ENCODE measurements around the gene MTRF1. TPM values are rescaled to one million over a fixed set of nuclear protein-coding genes. Genes with fewer than 3 reads are reported as not detected.

Gene MTRF1
- total RNA-seq, 1 experiment from 2014 or later = 11.4 TPM

- ChIA-PET POLR2A (no interaction called here), RAD21 (ENCODE audit: low non-redundant PET in 1 of 2, low total read pairs in 2 of 2, uncharacterized antibody in 2 of 2, unreplicated experiment in 2 of 2) (no interaction called here), CTCF (no interaction called here)
- DNase-seq (ENCODE audit: low read depth, low spot score) = no peak
- TF ChIP-seq ZFX (IDR thresholded peaks at IDR 0.05) = no peak
- Histone ChIP-seq H4K20me1 (ENCODE audit: insufficient read depth) (no peaks in the 10 kb centered on the region), H3K4me1 (ENCODE audit: control insufficient read depth in 1 of 2, insufficient read depth in 2 of 2, low read length in 2 of 2) (peaks cover 4 to 18% of the 10 kb centered on the region in 2 experiments; a peak in 3 of 4 replicates), H3K27me3 (ENCODE audit: insufficient read depth, low read length) (no peaks in the 10 kb centered on the region), H3K9ac (ENCODE audit: low read length) (no peak overlapping the region), H3K4me2 (ENCODE audit: low read length) (no peak overlapping the region), H3K36me3 (ENCODE audit: control insufficient read depth in 1 of 2, insufficient read depth in 2 of 2, low read length in 2 of 2) (no peaks in the 10 kb centered on the region), H3K9me2 (ENCODE audit: insufficient read depth) (no peaks in the 10 kb centered on the region), H3K27ac (ENCODE audit: low read depth, low read length) (no peak overlapping the region), H2AFZ (ENCODE audit: low read depth, low read length, poor library complexity, severe bottlenecking) (no peak overlapping the region), H3K4me3 (replicated peaks in 1 of 2; ENCODE audit: low read depth in 1 of 2, low read length in 2 of 2) (no peak overlapping the region), H3K9me3 (ENCODE audit: control insufficient read depth in 1 of 2, insufficient read depth in 1 of 2, low read depth in 1 of 2, low read length in 2 of 2) (no peaks in the 10 kb centered on the region), H3K79me2 (ENCODE audit: insufficient read depth, low read length) (no peaks in the 10 kb centered on the region)
- no TSS peak for BruUV-seq (replicated peaks)
- intact Hi-C loops (cut with micrococcal nuclease) = no loop called here
- ATAC-seq = no peak
Measured at GRCh38 chr13:41286370-41286769, 23.0 kb upstream of the MTRF1 start.

DNA sequence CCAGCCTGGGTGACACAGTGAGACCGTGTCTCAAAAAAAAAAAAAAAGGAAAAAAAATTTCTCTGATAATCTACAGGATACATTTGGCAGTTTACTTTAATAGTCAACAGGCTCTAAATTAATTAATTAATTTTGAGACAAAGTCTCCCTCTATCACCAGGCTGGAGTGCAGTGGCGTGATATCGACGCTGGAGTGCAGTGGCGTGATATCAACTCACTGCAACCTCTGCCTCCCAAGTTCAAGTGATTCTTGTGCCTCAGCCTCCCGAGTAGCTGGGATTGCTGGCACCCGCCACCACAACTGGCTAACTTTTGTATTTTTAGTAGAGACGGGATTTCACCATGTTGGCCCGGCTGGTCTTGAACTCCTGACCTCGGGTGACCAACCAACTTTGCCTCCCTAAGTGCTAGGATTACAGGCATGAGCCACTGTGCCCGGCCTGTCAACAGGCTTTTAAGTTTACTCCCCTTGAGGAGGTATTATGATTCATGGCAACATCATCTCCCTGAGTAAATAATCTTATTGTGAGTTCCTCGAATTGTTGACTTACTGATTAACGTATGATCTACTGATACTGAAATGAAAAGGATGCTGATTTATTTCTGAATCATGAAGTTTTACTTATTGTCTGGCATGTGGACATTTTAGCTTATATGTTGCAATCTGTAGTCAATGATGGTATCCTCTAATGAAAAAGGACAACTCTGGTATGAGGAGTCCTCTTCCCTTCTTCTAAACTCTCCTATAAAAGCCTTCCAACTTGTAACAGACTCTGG, 21.3 kb upstream of the MTRF1 start:
- no peak overlapping the region for H3K9ac ChIP-seq (ENCODE audit: low read length)
- no peaks in the 10 kb centered on the region for H4K20me1 ChIP-seq (ENCODE audit: insufficient read depth)
- intact Hi-C loops (cut with micrococcal nuclease) = no loop called here
- POLR2A ChIA-PET = no interaction called here
- H3K27ac ChIP-seq (ENCODE audit: low read depth, low read length) = no peak overlapping the region
- peak; percentile 48 for DNase-seq (ENCODE audit: low read depth, low spot score)
- H3K27me3 ChIP-seq (ENCODE audit: insufficient read depth, low read length) = no peaks in the 10 kb centered on the region
- CTCF ChIA-PET = no interaction called here
- no peaks in the 10 kb centered on the region for H3K9me2 ChIP-seq (ENCODE audit: insufficient read depth)
- peak; percentile 83 for ATAC-seq
- no peaks in the 10 kb centered on the region for H3K79me2 ChIP-seq (ENCODE audit: insufficient read depth, low read length)
- no peaks in the 10 kb centered on the region for H3K36me3 ChIP-seq (ENCODE audit: control insufficient read depth in 1 of 2, insufficient read depth in 2 of 2, low read length in 2 of 2)
- BruUV-seq (replicated peaks) = no TSS peak
- peaks cover 4 to 18% of the 10 kb centered on the region in 2 experiments; a peak in 3 of 4 replicates for H3K4me1 ChIP-seq (ENCODE audit: control insufficient read depth in 1 of 2, insufficient read depth in 2 of 2, low read length in 2 of 2)
- no peak overlapping the region for H2AFZ ChIP-seq (ENCODE audit: low read depth, low read length, poor library complexity, severe bottlenecking)
- RAD21 ChIA-PET (ENCODE audit: low non-redundant PET in 1 of 2, low total read pairs in 2 of 2, uncharacterized antibody in 2 of 2, unreplicated experiment in 2 of 2) = interaction anchor here in 1 of 2 experiments (0.7 kb wide), 1 partner anchor 990 kb away, joined by 4 read pairs; no protein-coding TSS in a partner anchor
- H3K4me2 ChIP-seq (ENCODE audit: low read length) = peak overlapping the region; percentile 56
- no peaks in the 10 kb centered on the region for H3K9me3 ChIP-seq (ENCODE audit: control insufficient read depth in 1 of 2, insufficient read depth in 1 of 2, low read depth in 1 of 2, low read length in 2 of 2)
- H3K4me3 ChIP-seq (replicated peaks in 1 of 2; ENCODE audit: low read depth in 1 of 2, low read length in 2 of 2) = no peak overlapping the region
- TF ChIP-seq ZFX (IDR thresholded peaks at IDR 0.05) (no peak), EZH2phosphoT487 (IDR thresholded peaks at IDR 0.05; ENCODE audit: borderline replicate concordance) (no peak), POLR2AphosphoS5 (IDR thresholded peaks at IDR 0.05; ENCODE audit: low read depth, low read length) (no peak), ATF3 (IDR thresholded peaks at IDR 0.05) (no peak), YY1 (IDR thresholded peaks at IDR 0.05; ENCODE audit: extremely low read depth, insufficient replicate concordance, low read depth, low read length) (no peak), ZNF274 (IDR thresholded peaks at IDR 0.05; ENCODE audit: low read depth, low read length) (no peak), CBX3 (IDR thresholded peaks at IDR 0.05; ENCODE audit: low read depth) (peak; percentile 56; the same call in 1 of the 2 replicates), ELF1 (IDR thresholded peaks at IDR 0.05; ENCODE audit: borderline replicate concordance, low read depth) (no peak), SP1 (IDR thresholded peaks at IDR 0.05; ENCODE audit: low read depth) (peak; percentile 57), EGR1 (IDR thresholded peaks at IDR 0.05; ENCODE audit: low read depth) (no peak), RAD21 (IDR thresholded peaks at IDR 0.05; ENCODE audit: low read depth) (no peak), CTCF (IDR thresholded peaks at IDR 0.05 in 2 of 3, conservative IDR thresholded peaks at IDR 0.05 in 1 of 3; ENCODE audit: borderline replicate concordance in 1 of 3, insufficient read depth in 1 of 3, low read depth in 2 of 3, low read length in 2 of 3) (no peak)
- TF ChIP-seq, protein P1, sequence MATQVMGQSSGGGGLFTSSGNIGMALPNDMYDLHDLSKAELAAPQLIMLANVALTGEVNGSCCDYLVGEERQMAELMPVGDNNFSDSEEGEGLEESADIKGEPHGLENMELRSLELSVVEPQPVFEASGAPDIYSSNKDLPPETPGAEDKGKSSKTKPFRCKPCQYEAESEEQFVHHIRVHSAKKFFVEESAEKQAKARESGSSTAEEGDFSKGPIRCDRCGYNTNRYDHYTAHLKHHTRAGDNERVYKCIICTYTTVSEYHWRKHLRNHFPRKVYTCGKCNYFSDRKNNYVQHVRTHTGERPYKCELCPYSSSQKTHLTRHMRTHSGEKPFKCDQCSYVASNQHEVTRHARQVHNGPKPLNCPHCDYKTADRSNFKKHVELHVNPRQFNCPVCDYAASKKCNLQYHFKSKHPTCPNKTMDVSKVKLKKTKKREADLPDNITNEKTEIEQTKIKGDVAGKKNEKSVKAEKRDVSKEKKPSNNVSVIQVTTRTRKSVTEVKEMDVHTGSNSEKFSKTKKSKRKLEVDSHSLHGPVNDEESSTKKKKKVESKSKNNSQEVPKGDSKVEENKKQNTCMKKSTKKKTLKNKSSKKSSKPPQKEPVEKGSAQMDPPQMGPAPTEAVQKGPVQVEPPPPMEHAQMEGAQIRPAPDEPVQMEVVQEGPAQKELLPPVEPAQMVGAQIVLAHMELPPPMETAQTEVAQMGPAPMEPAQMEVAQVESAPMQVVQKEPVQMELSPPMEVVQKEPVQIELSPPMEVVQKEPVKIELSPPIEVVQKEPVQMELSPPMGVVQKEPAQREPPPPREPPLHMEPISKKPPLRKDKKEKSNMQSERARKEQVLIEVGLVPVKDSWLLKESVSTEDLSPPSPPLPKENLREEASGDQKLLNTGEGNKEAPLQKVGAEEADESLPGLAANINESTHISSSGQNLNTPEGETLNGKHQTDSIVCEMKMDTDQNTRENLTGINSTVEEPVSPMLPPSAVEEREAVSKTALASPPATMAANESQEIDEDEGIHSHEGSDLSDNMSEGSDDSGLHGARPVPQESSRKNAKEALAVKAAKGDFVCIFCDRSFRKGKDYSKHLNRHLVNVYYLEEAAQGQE (IDR thresholded peaks at IDR 0.05; ENCODE audit: low read depth) = no peak
- TF ChIP-seq, protein P2, sequence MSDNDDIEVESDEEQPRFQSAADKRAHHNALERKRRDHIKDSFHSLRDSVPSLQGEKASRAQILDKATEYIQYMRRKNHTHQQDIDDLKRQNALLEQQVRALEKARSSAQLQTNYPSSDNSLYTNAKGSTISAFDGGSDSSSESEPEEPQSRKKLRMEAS (IDR thresholded peaks at IDR 0.05) = no peak
